T-helper 1 cell treated with Interleukin-12 subunit alpha and Interleukin-12 subunit beta and Interleukin-4 antibody, amounts not matched to agents 30 μg/mL and 1 μg/mL, for 36 hours (primary cell): ENCODE results near the gene COL21A1.
"Not testable (repeated sequence)": the region's sequence is repeated elsewhere in the genome, so short reads cannot be mapped to it uniquely, and the experiment has no call there.

ENCODE experiments used
- H3K27ac Mint-ChIP-seq: one replicate; pipeline ENCODE4 v1.8.0; 2021; ENCODE audit warnings: mild to moderate bottlenecking, mixed read lengths
- H3K27me3 Mint-ChIP-seq: one replicate; pipeline ENCODE4 v1.8.0; 2021; ENCODE audit warnings: low read depth, mixed read lengths
- H3K36me3 Mint-ChIP-seq: one replicate; pipeline ENCODE4 v1.8.0; 2021; ENCODE audit warnings: low read depth, mixed read lengths
- H3K4me1 Mint-ChIP-seq: one replicate; pipeline ENCODE4 v1.8.0; 2021; ENCODE audit warnings: low read depth, mixed read lengths
- H3K4me3 Mint-ChIP-seq: one replicate; pipeline ENCODE4 v1.8.0; 2021; ENCODE audit warnings: mild to moderate bottlenecking, moderate library complexity, mixed read lengths
- H3K9me3 Mint-ChIP-seq: one replicate; pipeline ENCODE4 v1.8.0; 2021; ENCODE audit warnings: mixed read lengths

COL21A1 gene

GRCh38 chr6:56023829-56024228 is 223.6 kb downstream of the COL21A1 start:
- Mint-ChIP-seq H3K9me3 (no peaks in the 10 kb centered on the region), H3K4me3 (no peak overlapping the region), H3K27ac (no peak overlapping the region), H3K4me1 (no peaks in the 10 kb centered on the region), H3K27me3 (no peaks in the 10 kb centered on the region), H3K36me3 (no peaks in the 10 kb centered on the region)

GRCh38 chr6:56022678-56023077 is 224.7 kb downstream of the COL21A1 start:
- no peaks in the 10 kb centered on the region for H3K27me3 Mint-ChIP-seq
- H3K36me3 Mint-ChIP-seq: no peaks in the 10 kb centered on the region
- no peaks in the 10 kb centered on the region for H3K4me1 Mint-ChIP-seq
- H3K27ac Mint-ChIP-seq: no peak overlapping the region
- H3K4me3 Mint-ChIP-seq: no peak overlapping the region
- no peaks in the 10 kb centered on the region for H3K9me3 Mint-ChIP-seq

GRCh38 chr6:56021943-56022342 is 225.4 kb downstream of the COL21A1 start:
- no peaks in the 10 kb centered on the region for H3K9me3 Mint-ChIP-seq
- H3K4me3 Mint-ChIP-seq: no peak overlapping the region
- H3K27ac Mint-ChIP-seq: no peak overlapping the region
- H3K36me3 Mint-ChIP-seq: no peaks in the 10 kb centered on the region
- no peaks in the 10 kb centered on the region for H3K4me1 Mint-ChIP-seq
- H3K27me3 Mint-ChIP-seq: no peaks in the 10 kb centered on the region

- H3K9me3 Mint-ChIP-seq: peaks cover 5% of the 10 kb centered on the region
These were observed 227.4 kb downstream of the COL21A1 start for GRCh38 chr6:56019973-56020372.

GRCh38 chr6:56017198-56017597 is 230.2 kb downstream of the COL21A1 start:
- Mint-ChIP-seq H3K36me3 (no peaks in the 10 kb centered on the region), H3K4me3 (no peak overlapping the region), H3K4me1 (no peaks in the 10 kb centered on the region), H3K9me3 (peaks cover 11% of the 10 kb centered on the region), H3K27me3 (no peaks in the 10 kb centered on the region), H3K27ac (no peak overlapping the region)

More at GRCh38 chr6:56019973-56020372, 227.4 kb downstream of the COL21A1 start:
- Mint-ChIP-seq H3K4me1 (no peaks in the 10 kb centered on the region), H3K27ac (no peak overlapping the region), H3K4me3 (no peak overlapping the region), H3K36me3 (no peaks in the 10 kb centered on the region), H3K27me3 (no peaks in the 10 kb centered on the region)

GRCh38 chr6:56014039-56014438 is 233.3 kb downstream of the COL21A1 start:
- H3K4me1 Mint-ChIP-seq, H3K27ac Mint-ChIP-seq, H3K4me3 Mint-ChIP-seq, H3K27me3 Mint-ChIP-seq, H3K36me3 Mint-ChIP-seq: not testable (repeated sequence)
- peaks cover 13% of the 10 kb centered on the region for H3K9me3 Mint-ChIP-seq

GRCh38 chr6:56009636-56010035 is 237.7 kb downstream of the COL21A1 start:
- Mint-ChIP-seq H3K27me3 (no peaks in the 10 kb centered on the region), H3K27ac (no peak overlapping the region), H3K4me3 (no peak overlapping the region), H3K4me1 (no peaks in the 10 kb centered on the region), H3K36me3 (no peaks in the 10 kb centered on the region), H3K9me3 (peaks cover 7% of the 10 kb centered on the region)
